ENCODE measurements around the gene PIK3R5.
A peak's percentile ranks its signal among the peaks of the same experiment; 100 is the strongest.

PIK3R5 gene

DNA sequence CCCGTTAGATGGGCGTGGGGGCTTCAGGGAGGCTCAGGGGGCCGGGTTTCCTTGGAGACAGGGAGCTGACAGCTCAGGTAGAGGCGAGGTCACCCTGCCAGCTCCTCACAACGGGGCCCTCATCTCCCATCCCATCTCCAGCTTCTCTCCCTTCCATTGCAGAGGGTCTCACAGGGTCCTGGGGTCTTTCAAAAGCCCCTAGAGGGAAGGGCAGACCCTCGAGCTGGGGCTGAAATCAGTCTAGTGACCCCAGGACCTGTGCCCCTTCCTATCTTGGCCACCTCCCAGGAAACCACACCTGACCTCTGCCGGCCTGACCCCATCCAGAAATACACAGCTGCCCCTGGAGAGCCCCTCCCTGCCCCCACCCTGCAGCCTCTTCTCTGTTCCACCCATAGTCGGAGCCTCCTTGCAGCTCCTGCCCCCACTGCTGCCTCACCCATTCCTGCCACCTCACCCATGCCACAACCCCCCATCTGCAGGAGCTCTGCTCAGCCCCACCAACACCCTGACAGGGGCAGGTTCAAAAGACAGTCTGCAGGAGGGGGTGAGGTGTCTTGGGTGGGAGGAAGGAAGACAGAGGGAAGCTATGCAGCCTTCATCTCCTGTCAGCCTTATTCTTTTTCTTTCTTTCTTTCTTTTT is 23.4 kb downstream of the PIK3R5 start:
- Histone ChIP-seq H3K27me3 (replicated peaks; ENCODE audit: control insufficient read depth, insufficient read depth, low read length) (no peaks in the 10 kb centered on the region), H3K36me3 (ENCODE audit: control insufficient read depth, insufficient read depth, low read length) (peaks cover 6% of the 10 kb centered on the region), H3K4me3 (replicated peaks; ENCODE audit: low read depth, low read length) (peak overlapping the region; percentile 10; the same call in 1 of the 2 replicates)
- TF ChIP-seq, protein P1, sequence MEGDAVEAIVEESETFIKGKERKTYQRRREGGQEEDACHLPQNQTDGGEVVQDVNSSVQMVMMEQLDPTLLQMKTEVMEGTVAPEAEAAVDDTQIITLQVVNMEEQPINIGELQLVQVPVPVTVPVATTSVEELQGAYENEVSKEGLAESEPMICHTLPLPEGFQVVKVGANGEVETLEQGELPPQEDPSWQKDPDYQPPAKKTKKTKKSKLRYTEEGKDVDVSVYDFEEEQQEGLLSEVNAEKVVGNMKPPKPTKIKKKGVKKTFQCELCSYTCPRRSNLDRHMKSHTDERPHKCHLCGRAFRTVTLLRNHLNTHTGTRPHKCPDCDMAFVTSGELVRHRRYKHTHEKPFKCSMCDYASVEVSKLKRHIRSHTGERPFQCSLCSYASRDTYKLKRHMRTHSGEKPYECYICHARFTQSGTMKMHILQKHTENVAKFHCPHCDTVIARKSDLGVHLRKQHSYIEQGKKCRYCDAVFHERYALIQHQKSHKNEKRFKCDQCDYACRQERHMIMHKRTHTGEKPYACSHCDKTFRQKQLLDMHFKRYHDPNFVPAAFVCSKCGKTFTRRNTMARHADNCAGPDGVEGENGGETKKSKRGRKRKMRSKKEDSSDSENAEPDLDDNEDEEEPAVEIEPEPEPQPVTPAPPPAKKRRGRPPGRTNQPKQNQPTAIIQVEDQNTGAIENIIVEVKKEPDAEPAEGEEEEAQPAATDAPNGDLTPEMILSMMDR (IDR thresholded peaks at IDR 0.05; ENCODE audit: insufficient read depth, low read length, poor library complexity, severe bottlenecking), result peak; percentile 7
- peak; percentile 68 for DNase-seq (ENCODE audit: extremely low read depth, insufficient read length)

DNA sequence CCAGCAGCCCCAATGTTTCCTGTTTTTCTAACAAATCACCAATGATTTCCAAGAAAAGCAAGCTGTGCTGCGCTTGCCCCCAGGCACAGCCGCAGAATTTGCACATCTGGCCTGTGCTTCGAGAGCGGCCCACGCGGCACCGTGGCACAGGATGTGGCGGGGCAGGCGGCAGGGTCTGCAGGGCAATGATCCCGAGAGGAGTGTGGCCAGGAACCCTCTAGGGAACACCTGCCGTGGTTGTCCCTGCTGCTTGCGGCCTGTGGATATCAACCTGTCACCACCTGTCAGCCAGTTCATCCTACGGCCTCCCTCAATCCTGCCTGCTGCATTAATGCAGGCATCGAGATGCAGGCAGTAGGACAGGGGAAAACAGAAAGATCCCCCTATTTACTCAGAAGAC is 24.0 kb downstream of the PIK3R5 start:
- no peaks in the 10 kb centered on the region for H3K27me3 ChIP-seq (replicated peaks; ENCODE audit: control insufficient read depth, insufficient read depth, low read length)
- TF ChIP-seq, protein P1 (IDR thresholded peaks at IDR 0.05; ENCODE audit: insufficient read depth, low read length, poor library complexity, severe bottlenecking), result no peak
- peaks cover 6% of the 10 kb centered on the region for H3K36me3 ChIP-seq (ENCODE audit: control insufficient read depth, insufficient read depth, low read length)
- peak; percentile 85 for DNase-seq (ENCODE audit: extremely low read depth, insufficient read length)
- no peak overlapping the region; the same call in 1 of the 2 replicates for H3K4me3 ChIP-seq (replicated peaks; ENCODE audit: low read depth, low read length)

DNA sequence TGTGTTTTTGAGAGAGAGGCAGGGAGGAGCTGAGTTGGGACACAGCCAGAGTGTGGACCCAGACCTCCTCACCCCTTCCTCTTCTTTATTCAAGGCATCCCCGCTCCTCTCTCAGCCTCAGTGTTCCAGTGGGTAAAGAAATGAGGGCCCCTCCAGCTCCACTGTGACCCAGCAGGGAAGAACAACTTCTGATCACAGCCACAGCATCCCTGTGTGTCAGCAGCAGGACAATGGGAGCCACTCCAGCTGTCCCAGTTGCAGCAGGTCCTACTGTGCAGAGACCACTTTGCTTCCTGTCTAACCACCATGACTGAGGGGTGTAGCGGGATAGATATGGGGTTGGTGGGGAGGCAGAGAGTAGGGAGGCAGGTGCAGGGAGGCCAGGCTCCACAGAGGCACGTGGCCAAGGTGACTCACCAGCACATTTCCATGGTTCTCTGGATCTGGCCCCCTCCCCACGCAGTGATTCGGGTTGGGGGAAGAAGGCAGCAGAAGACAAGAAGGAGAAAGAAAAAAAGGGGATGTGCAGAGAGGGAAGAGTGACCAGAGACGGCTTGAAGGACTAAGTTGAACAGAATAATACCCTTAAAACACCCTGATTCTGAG is 24.5 kb downstream of the PIK3R5 start:
- Histone ChIP-seq H3K27me3 (replicated peaks; ENCODE audit: control insufficient read depth, insufficient read depth, low read length) (no peaks in the 10 kb centered on the region), H3K36me3 (ENCODE audit: control insufficient read depth, insufficient read depth, low read length) (peaks cover 6% of the 10 kb centered on the region), H3K4me3 (replicated peaks; ENCODE audit: low read depth, low read length) (no peak overlapping the region; the same call in 1 of the 2 replicates)
- TF ChIP-seq, protein P1 (IDR thresholded peaks at IDR 0.05; ENCODE audit: insufficient read depth, low read length, poor library complexity, severe bottlenecking), result no peak
- no peak for DNase-seq (ENCODE audit: extremely low read depth, insufficient read length)

- Histone ChIP-seq H3K4me3 (replicated peaks; ENCODE audit: low read depth, low read length) (peak overlapping the region; percentile 3; the same call in 1 of the 2 replicates), H3K36me3 (ENCODE audit: control insufficient read depth, insufficient read depth, low read length) (peaks cover 4% of the 10 kb centered on the region), H3K27me3 (replicated peaks; ENCODE audit: control insufficient read depth, insufficient read depth, low read length) (no peaks in the 10 kb centered on the region)
- TF ChIP-seq, protein P1 (IDR thresholded peaks at IDR 0.05; ENCODE audit: insufficient read depth, low read length, poor library complexity, severe bottlenecking), result no peak
- peak; percentile 78 for DNase-seq (ENCODE audit: extremely low read depth, insufficient read length)
These were observed 25.8 kb downstream of the PIK3R5 start for GRCh38 chr17:8939496-8940334.

DNA sequence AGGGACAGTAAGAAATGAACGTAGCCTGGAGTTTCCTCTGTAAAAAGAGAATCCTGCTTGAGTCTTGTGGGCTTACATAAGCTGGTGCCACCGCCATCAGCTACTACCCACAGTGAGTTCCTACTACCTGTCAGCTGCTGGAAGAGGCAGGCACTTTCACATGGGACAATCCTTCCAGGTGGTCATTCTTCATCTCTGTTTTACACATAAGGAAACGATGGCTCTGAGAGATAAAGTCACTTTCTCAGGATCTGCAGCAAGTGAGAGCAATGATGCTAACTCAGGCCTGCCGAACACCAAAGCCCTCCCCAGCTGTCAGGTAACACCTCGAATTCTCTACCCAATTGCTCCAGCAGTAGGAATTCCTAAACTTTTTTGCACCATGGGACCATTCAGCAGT is 26.6 kb downstream of the PIK3R5 start:
- H3K36me3 ChIP-seq (ENCODE audit: control insufficient read depth, insufficient read depth, low read length), result no peaks in the 10 kb centered on the region; the same call in 1 of the 2 replicates
- TF ChIP-seq, protein P1 (IDR thresholded peaks at IDR 0.05; ENCODE audit: insufficient read depth, low read length, poor library complexity, severe bottlenecking), result no peak
- no peaks in the 10 kb centered on the region for H3K27me3 ChIP-seq (replicated peaks; ENCODE audit: control insufficient read depth, insufficient read depth, low read length)
- DNase-seq (ENCODE audit: extremely low read depth, insufficient read length), result no peak
- no peak overlapping the region; the same call in 1 of the 2 replicates for H3K4me3 ChIP-seq (replicated peaks; ENCODE audit: low read depth, low read length)
